ENCODE measurements around the gene VANGL1.

Gene VANGL1

GRCh38 chr1:115644109-115644508, 2.3 kb downstream of the VANGL1 start:
- DNase-seq = no peak

DNA sequence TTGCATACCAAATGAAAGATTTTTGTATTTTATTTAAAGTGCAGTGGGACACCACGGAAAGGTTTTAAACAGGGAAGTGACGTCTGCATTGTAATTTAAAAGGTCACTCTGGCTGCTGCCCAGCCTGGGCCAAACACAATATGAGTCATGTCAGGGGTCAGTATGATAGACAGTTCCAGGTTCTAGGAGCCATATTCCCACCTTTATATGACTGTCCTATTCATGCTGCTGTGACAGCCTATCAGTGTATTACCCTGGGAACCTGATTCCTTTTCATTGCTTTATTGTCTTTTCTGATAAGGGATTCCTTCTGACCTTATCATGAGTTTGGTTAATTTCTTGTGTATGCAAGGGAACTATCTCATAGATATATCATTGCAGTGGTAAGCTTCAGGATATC, 5.3 kb downstream of the VANGL1 start:
- no peak for DNase-seq

DNA sequence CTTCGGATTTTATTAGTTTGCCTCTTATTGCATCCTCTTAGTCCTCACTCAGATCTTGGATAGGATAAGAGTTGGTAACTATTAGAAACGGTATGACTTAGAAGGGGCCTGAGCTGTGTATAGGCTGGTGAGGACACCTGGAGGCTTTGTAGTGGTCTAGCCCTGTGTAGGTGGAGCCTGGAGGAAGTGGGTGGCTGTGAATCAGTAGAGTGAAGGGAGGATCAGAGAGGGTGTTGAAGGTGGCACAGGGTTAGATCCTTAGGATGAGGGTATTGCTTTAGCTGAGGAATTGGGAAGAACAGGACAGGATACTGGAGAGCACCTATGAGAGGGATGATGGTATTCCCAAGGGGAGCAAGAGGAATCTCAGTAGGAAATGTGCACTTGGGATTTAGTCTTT, 5.7 kb downstream of the VANGL1 start:
- DNase-seq = no peak

DNA sequence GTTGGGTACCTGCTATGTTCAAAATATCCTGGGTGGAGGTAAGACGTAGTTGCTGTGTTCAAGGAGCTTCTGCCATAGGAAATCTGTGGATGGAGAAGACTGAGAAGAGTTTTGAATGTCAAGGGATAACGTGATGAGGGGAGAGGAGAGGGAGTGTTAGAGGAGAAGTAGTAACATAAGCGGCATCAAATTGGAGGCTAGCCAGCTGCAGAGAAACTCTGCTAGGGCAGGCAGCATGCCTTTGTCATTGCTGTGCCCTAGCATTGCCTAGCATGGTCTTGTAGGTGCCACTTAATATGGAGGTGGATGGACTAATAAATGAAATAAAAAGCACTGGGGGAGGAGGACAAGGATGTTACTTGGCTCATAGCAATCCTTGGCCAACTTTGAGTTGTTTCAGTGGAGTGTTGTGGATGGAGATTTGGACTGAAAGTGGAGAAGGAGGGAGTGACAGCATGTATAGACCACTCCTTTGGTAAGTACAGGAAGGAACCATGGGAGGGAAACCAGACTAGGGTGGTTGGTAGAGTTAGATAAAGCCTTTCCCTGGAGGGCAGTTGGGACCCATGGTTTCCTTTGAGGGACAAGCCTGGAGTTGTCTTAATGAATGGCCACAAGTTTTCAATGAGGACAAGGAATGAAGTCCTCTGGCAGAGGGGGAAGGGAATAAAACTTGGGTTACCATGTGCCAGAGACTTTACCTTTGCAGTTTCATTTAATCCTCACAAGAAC, 6.3 kb downstream of the VANGL1 start:
- no peak for DNase-seq

GRCh38 chr1:115648717-115649691, 7.2 kb downstream of the VANGL1 start:
- no peak for DNase-seq

DNA sequence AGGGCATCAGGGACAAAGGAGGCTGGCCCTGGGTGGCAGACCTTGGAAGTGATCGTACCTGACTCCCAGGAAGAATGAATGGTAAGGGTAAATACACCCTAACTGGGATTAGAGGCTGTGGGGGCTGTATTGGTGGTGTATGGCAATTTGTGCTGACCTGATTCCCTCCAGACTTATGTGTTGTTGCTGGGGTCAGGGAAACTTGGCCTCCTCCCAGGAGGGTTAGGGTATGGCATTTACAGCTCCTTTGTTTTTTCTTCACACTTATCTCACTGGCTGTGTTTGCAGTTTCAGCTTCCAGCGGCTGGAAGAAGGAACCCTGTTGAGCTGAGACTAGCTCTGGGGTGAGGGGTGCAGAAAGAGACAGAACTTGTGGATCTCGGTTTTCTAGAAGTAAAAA, 8.2 kb downstream of the VANGL1 start:
- DNase-seq = no peak

GRCh38 chr1:115650961-115651360, 9.2 kb downstream of the VANGL1 start:
- DNase-seq = no peak

GRCh38 chr1:115651391-115651790, 9.6 kb downstream of the VANGL1 start:
- DNase-seq = no peak

- DNase-seq = no peak
Measured at GRCh38 chr1:115652236-115652788, 10.5 kb downstream of the VANGL1 start.

- no peak for DNase-seq
Measured at GRCh38 chr1:115654125-115654524, 12.4 kb downstream of the VANGL1 start.

DNA sequence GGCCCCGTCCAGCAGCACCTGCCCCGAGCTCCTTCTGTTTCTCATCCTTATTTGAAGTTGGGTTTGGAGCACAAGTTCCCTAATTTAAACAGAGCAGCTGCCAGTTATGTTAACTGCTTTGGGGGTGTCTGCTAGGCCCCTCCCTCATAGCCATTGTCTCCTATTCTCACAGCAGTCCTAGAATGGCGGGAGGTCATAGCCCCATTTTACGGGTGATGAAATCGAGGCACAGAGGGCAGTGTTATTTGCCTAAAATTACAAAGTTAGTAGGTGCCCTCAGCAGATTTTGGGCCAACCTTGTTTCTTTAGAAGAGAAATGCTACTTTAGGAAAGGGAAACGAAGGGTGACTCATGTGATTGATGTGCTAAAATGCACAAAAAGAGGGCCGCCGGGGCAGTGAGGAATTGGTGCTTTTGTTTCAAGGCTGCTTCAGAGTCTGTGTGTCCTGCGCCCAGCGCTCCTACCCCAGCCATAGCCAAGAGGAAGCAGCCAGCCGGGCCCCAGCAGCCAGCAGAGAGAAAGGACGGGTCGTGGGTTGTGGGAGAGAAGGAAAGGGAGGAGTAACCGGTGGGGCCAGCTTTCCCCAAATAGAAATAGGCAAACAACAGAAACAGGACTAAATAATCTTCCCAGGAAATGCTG, 13.0 kb downstream of the VANGL1 start:
- no peak for DNase-seq

DNA sequence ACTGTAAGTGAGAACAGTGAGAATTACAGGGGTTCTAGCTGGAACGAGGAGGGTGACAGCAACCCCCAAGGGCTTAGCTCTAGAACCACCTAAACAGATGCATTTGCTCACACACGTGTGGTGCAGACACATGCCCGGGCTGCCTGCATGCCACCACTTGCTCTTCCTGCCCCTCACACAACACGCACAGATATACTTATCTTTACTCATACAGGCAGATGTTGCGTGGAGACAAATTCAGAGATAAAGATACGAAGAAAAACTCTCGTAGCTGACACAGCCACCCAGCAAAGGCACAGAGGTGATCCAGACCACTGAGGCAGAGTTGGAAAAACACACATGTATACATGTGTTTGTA, 13.5 kb downstream of the VANGL1 start:
- DNase-seq = no peak

DNA sequence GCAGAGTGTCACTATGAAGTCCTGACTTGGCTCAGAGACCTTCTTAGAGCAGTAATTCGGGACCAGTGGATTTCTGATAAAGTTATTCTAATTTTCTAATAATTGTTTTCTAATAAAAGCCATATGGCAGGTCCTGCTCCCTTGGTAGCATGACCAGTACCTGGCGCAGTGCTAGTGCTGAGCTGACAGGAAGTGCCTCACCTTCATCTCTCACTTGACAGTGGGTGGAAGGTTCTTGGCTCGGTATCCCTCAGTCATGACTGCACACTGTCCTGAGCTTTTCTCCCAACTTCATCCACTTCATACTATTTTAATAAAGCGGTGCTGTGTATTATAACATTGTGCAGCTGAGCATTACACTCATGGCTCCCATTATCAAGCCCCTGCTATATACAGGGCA, 14.1 kb downstream of the VANGL1 start:
- DNase-seq = no peak

DNA sequence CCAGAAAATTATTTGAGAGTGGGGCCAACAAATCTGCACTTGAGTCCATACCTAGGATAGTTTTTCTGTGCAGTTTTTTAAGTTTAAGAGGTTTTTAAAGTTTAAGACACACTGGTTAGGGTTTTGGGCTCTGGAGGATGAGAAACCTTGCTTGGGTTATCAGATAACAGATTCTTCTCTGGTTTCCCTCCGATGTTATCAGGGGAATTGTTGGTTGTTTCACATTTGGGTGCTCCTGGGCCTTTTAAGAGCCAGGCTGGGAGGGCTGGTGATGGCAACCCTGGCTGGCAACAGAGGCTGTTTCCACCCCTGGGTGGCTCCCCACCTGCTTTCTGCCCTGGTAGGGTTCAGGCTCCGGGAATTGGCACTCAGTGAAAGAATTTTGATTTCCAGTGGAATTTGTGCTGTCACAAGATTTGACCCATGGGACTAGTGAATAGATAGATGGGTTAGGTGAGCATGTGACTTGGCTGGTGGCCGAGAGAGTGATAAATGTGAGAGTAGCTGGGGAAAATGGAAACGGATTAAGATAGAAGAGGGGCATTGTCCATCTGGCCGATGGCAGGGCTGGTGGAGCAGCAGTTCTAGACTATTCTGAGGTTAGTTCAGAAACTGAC, 14.8 kb downstream of the VANGL1 start:
- no peak for DNase-seq

GRCh38 chr1:115658646-115659045, 16.9 kb downstream of the VANGL1 start:
- DNase-seq = no peak

GRCh38 chr1:115660151-115660550, 18.4 kb downstream of the VANGL1 start:
- DNase-seq = no peak

DNA sequence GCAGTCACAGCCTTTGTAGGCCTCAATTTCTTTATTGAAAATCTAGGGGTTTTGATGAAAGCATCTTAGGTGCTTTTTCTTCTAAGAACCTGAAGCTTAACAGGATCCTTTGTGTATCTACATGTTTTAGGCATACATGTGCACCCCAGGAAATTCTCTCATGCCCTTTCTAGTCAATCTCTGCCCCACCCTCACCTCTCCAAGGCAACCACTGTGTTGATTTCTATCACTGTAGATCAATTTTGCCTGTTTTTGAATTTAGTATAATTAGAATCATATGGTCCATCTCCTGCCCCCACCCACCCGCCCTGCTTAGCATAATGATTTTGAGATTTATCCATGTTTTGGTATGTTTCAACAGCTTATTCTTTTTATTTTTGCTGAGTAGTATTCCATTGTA, 19.4 kb downstream of the VANGL1 start:
- DNase-seq = no peak

DNA sequence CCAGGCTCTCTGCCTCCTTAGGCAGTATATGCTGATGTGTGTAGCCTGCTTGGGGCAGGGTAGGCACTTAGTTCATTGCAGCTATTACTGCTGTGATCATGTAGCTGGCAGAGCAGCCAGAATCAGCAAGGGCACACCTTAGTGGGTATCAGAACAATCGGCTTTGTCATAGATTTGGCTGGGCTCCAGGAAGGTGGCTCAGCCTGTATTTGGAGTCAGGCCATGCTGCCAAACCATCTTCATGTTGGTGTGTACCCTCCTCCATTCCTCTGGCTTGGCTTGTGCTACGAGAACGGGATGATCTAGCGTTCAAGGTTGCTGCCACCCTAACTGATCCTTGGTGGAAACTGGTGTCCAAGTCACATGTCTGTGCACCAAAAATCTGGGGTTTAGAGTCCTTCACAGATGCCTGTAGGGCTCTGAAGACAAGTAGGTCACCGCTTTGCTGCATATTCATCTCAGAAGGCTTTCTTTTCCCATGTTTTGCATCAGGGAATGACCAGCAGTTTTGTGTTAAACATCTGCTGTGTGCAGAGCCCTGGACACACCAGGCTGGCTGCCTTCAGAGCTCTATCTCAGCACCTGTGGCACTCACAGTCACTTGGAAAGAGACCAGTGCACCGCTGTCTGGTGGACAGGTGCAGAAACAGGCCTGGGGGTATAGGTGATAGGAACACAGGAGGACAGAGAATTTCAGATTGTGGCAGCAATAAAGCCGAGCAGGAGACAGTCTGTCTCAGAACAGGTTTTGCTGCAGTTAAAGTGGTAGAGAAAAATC, 23.7 kb downstream of the VANGL1 start:
- DNase-seq = no peak

DNA sequence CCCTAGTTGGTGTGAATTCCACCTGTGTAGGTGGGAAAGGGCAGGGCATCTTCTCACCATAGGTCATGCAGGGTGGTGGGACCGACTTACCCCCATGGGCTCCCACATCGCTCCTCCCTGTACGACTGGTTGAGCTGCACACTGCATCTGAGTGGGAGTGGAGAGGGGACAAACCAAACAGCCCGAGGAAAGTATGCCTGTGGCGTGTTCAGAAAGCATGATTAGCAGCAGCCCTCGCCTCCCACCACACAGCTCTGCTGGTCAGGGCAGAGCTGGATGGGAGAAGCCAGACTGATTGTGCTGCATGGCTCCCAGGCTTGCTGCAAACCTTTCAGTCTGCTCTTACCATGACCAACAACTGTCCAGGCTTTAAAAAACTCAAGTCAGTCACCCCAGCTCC, 24.4 kb downstream of the VANGL1 start:
- DNase-seq = no peak

DNA sequence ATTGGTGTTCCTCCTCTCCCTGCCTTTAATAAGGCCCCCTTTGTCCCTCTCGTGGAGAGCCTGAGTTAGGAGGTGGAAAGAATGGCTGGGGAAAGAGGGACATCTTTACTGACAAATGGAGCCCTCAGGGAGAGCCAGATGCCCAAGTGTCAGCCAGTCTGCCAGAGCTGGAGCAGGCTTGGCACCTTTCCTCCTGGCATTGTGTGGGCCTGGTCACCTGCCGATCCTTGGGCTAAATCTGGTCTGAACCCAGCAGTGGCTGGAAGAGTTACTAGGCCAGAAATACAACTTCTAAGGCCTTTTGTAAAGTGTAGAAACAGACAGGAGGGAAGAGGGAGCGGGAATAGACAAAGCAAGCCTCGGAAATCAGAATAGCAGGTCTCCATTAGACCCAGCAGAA, 24.9 kb downstream of the VANGL1 start:
- no peak for DNase-seq

DNA sequence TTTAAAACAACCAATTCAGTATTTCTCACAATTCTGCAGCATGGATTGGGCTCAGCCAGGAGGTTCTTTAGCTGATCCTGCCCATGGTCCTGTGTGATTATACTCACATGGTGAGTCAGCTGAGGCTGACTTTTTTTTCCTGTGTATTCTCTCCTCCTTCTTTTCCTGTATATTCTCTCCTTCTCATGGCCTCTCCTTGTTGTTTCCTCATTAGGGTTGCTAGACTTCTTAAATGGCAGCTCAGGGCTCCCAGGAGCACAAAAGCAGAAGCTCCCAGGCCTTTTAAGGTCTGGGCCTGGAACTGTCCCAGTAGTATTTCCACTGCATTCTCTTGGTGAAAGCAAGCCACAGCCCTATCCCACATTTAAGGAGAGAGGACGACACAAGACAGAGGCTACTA, 26.8 kb downstream of the VANGL1 start:
- DNase-seq = no peak

- DNase-seq = no peak
Measured at GRCh38 chr1:115669002-115669673, 27.4 kb downstream of the VANGL1 start.
